Measurements from ENCODE around the gene PTPRN2.
A peak's percentile ranks its signal among the peaks of the same experiment; 100 is the strongest.
"Not testable (repeated sequence)": the region's sequence is repeated elsewhere in the genome, so short reads cannot be mapped to it uniquely, and the experiment has no call there.

PTPRN2 gene

GRCh38 chr7:157519798-157520244, 1067.8 kb downstream of the PTPRN2 start:
- DNase-seq = peak in 1 of 2 experiments; percentile 12

GRCh38 chr7:157519246-157519645, 1068.4 kb downstream of the PTPRN2 start:
- DNase-seq = peak in 1 of 2 experiments; percentile 9

GRCh38 chr7:157518514-157519175, 1069.0 kb downstream of the PTPRN2 start:
- DNase-seq = peak; percentile 8 to 10

- peak; percentile 10 to 13 for DNase-seq
Observed at GRCh38 chr7:157517782-157518513, 1069.7 kb downstream of the PTPRN2 start.

- peak; percentile 7 to 8 for DNase-seq
Observed at GRCh38 chr7:157516911-157517781, 1070.5 kb downstream of the PTPRN2 start.

- no peak for DNase-seq
Observed at GRCh38 chr7:157516311-157516710, 1071.3 kb downstream of the PTPRN2 start.

- DNase-seq = peak in 1 of 2 experiments; percentile 7
Observed at GRCh38 chr7:157515342-157516041, 1072.1 kb downstream of the PTPRN2 start.

- DNase-seq = peak in 1 of 2 experiments; percentile 8
Observed at GRCh38 chr7:157514746-157515145, 1072.9 kb downstream of the PTPRN2 start.

- no peak for DNase-seq
Observed at GRCh38 chr7:157514306-157514705, 1073.3 kb downstream of the PTPRN2 start.

- no peak for DNase-seq
Observed at GRCh38 chr7:157513682-157514081, 1073.9 kb downstream of the PTPRN2 start.

GRCh38 chr7:157513162-157513621, 1074.4 kb downstream of the PTPRN2 start:
- DNase-seq = peak in 1 of 2 experiments; percentile 12

- DNase-seq = no peak
Observed at GRCh38 chr7:157509226-157509625, 1078.4 kb downstream of the PTPRN2 start.

- DNase-seq = peak in 1 of 2 experiments; percentile 9
Observed at GRCh38 chr7:157508477-157508881, 1079.1 kb downstream of the PTPRN2 start.

- DNase-seq = peak in 1 of 2 experiments; percentile 3
Observed at GRCh38 chr7:157507987-157508386, 1079.6 kb downstream of the PTPRN2 start.

- peak in 1 of 2 experiments; percentile 3 for DNase-seq
Observed at GRCh38 chr7:157506268-157506667, 1081.4 kb downstream of the PTPRN2 start.

GRCh38 chr7:157505646-157506045, 1082.0 kb downstream of the PTPRN2 start:
- no peak for DNase-seq

GRCh38 chr7:157503229-157503628, 1084.4 kb downstream of the PTPRN2 start:
- DNase-seq = peak; percentile 20 to 27

- DNase-seq = peak; percentile 49 to 68
Observed at GRCh38 chr7:157502701-157503111, 1084.9 kb downstream of the PTPRN2 start.

GRCh38 chr7:157501581-157501980, 1086.0 kb downstream of the PTPRN2 start:
- peak; percentile 40 to 41 for DNase-seq

- DNase-seq = not testable (repeated sequence)
Observed at GRCh38 chr7:157500989-157501540, 1086.6 kb downstream of the PTPRN2 start.

- DNase-seq = peak; percentile 13 to 15
Observed at GRCh38 chr7:157500171-157500960, 1087.3 kb downstream of the PTPRN2 start.
